GM23338 (cell line): Measurements from ENCODE around the gene IQCE. TPM values are rescaled to one million over a fixed set of nuclear protein-coding genes. Genes with fewer than 3 reads are reported as not detected.
"Not testable (repeated sequence)": the region's sequence is repeated elsewhere in the genome, so short reads cannot be mapped to it uniquely, and the experiment has no call there.

ENCODE experiments used
- ATAC-seq: fragments of 200-7000 bp; cut with Tn5 transposase; 3 replicates; pipeline ENCODE4 v1.9.1; 2020
- DNase-seq: peaks from one replicate; pipeline ENCODE4 v3.0.0-alpha.2; 2015; ENCODE audit warnings: low spot score
- H2AFZ ChIP-seq: fragments of 200-600 bp; sonication (generic); 2 replicates; pipeline ENCODE4 v1.8.0; 2016; ENCODE audit warnings: antibody characterized with exemption, mild to moderate bottlenecking, moderate library complexity
- H3F3A ChIP-seq: fragments of 200-600 bp; sonication (generic); replicated peaks from 2 replicates; pipeline ENCODE4 v1.8.0; 2017; ENCODE audit warnings: antibody characterized with exemption, mixed run types, low read depth
- H3K27ac ChIP-seq: fragments of 200-600 bp; sonication (generic); 2 replicates; pipeline ENCODE4 v1.6.1; 2016; ENCODE audit warnings: low read depth
- H3K27me3 ChIP-seq: fragments of 200-600 bp; sonication (generic); 2 replicates; pipeline ENCODE4 v1.8.0; 2016; ENCODE audit warnings: mild to moderate bottlenecking, mixed run types, moderate library complexity; ENCODE audit not compliant: insufficient read depth
- H3K36me3 ChIP-seq: fragments of 200-600 bp; sonication (generic); 2 replicates; pipeline ENCODE4 v1.8.0; 2016; ENCODE audit warnings: mild to moderate bottlenecking; ENCODE audit not compliant: insufficient read depth
- H3K4me1 ChIP-seq: fragments of 200-600 bp; sonication (generic); 2 replicates; pipeline ENCODE4 v1.8.0; 2016; ENCODE audit warnings: mild to moderate bottlenecking, moderate library complexity; ENCODE audit not compliant: insufficient read depth
- H3K4me2 ChIP-seq: fragments of 200-600 bp; sonication (generic); 2 replicates; pipeline ENCODE4 v1.7.1; 2017; ENCODE audit warnings: mixed run types
- H3K4me3 ChIP-seq: fragments of 200-600 bp; sonication (generic); 2 replicates; pipeline ENCODE4 v1.6.1; 2016; ENCODE audit warnings: mixed run types
- H3K79me2 ChIP-seq: fragments of 200-600 bp; sonication (generic); replicated peaks from 2 replicates; pipeline ENCODE4 v1.8.0; 2017; ENCODE audit warnings: mild to moderate bottlenecking; ENCODE audit not compliant: insufficient read depth
- H3K9me2 ChIP-seq: fragments of 200-600 bp; sonication (generic); 2 replicates; pipeline ENCODE4 v1.8.0; 2017; ENCODE audit not compliant: insufficient read depth
- H4K20me1 ChIP-seq: fragments of 200-600 bp; sonication (generic); replicated peaks from 2 replicates; pipeline ENCODE4 v1.8.0; 2017; ENCODE audit warnings: mild to moderate bottlenecking; ENCODE audit not compliant: insufficient read depth
- H3K27ac Mint-ChIP-seq: 2 replicates; pipeline ENCODE4 v1.8.0; 2020; ENCODE audit warnings: inconsistent platforms, mild to moderate bottlenecking, moderate library complexity, mixed read lengths
- H3K27me3 Mint-ChIP-seq: 3 replicates; pipeline ENCODE4 v1.8.0; 2022; ENCODE audit warnings: low read depth, mild to moderate bottlenecking, moderate library complexity, mixed read lengths, inconsistent platforms; ENCODE audit not compliant: insufficient read depth, poor library complexity
- H3K36me3 Mint-ChIP-seq: 3 replicates; pipeline ENCODE4 v1.8.0; 2021; ENCODE audit warnings: low read depth, mild to moderate bottlenecking, inconsistent platforms, moderate library complexity, mixed read lengths
- H3K4me1 Mint-ChIP-seq: 3 replicates; pipeline ENCODE4 v1.8.0; 2020; ENCODE audit warnings: mild to moderate bottlenecking, inconsistent platforms, mixed read lengths
- H3K4me3 Mint-ChIP-seq: 3 replicates; pipeline ENCODE4 v1.8.0; 2021; ENCODE audit warnings: moderate library complexity, mild to moderate bottlenecking, inconsistent platforms, mixed read lengths
- H3K9me3 Mint-ChIP-seq: 3 replicates; pipeline ENCODE4 v1.8.0; 2020; ENCODE audit warnings: moderate library complexity, mild to moderate bottlenecking, inconsistent platforms, mixed read lengths
- CREB1 ChIP-seq: fragments of 250-450 bp; sonication (Bioruptor Pico); IDR thresholded peaks from 2 replicates; pipeline ENCODE4 v1.5.0; 2020; ENCODE audit warnings: low read depth, mild to moderate bottlenecking, moderate library complexity
- EZH2 ChIP-seq: fragments of 200-600 bp; sonication (generic); IDR thresholded peaks from one replicate; pipeline ENCODE4 v1.8.0; 2017; ENCODE audit warnings: antibody characterized with exemption, mild to moderate bottlenecking, low read depth; ENCODE audit not compliant: unreplicated experiment
- EZH2phosphoT487 ChIP-seq: fragments of 200-600 bp; sonication (generic); IDR thresholded peaks from one replicate; pipeline ENCODE4 v1.8.1; 2018; ENCODE audit warnings: antibody characterized with exemption; ENCODE audit not compliant: unreplicated experiment
- JUNB ChIP-seq: IDR thresholded peaks from one replicate; pipeline ENCODE4 v1.6.1; 2016; ENCODE audit warnings: antibody characterized with exemption; ENCODE audit not compliant: unreplicated experiment
- NANOG ChIP-seq: IDR thresholded peaks from 2 replicates; pipeline ENCODE4 v1.6.1; 2016; ENCODE audit warnings: antibody characterized with exemption, borderline replicate concordance
- STAT1 ChIP-seq: IDR thresholded peaks from one replicate; pipeline ENCODE4 v1.6.1; 2016; ENCODE audit warnings: antibody characterized with exemption; ENCODE audit not compliant: unreplicated experiment
- ZNF114 ChIP-seq: fragments of 250-450 bp; sonication (Bioruptor Pico); IDR thresholded peaks from 2 replicates; pipeline ENCODE4 v1.5.0; 2020; ENCODE audit warnings: mild to moderate bottlenecking, moderate library complexity
- polyA plus RNA-seq: library from polyadenylated mRNA; unstranded; fragments of >200 nt; fragmentation: Nextera tagmentation; extraction: Ambion mirVana; gene quantifications from 2 replicates; pipeline ENCODE4 v1.2.1, GENCODE V29; 2016
- total RNA-seq: library from RNA; depleted of rRNA; stranded (reverse); fragments of >200 nt; shearing (Covaris generic); gene quantifications from 2 replicates; pipeline ENCODE4 v1.2.3, GENCODE V29; 2014

The IQCE gene
- total and polyA plus RNA-seq, 2 experiments from 2014 or later, result 5.0 to 7.7 TPM

DNA sequence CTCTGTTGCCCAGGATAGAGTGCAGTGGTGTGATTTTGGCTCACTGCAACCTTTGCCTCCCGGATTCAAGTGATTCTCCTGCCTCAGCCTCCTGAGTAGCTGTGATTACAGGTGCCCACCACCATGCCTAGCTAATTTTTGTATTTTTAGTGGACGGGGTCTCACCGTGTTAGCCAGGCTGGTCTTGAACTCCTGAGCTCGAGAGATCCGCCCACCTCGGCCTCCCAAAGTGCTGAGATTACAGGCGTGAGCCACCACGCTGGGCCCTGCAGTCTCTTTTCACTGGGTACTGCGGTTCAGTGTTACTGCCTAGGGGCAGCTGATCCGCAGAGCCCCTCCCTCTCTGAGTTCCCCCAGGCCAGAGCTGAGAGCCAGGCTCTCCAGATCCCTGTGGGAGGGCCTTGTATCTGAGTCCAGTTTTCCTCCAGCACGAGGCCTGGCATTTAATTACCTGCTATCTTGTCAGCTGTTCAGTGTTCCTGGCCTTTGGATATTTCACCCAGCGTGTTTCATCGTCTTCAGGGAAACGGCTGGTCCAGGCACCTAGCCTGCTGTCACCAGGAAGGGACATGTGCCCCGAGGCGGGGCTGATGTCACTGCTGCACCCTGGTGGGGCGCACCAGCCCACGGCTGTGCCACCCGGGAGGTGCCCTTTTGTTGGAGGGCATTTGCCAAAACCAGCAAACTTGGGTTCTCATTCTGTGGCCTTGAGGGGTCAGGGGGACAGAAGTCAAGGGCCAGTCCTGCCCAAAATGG, 22.7 kb upstream of the IQCE start:
- not testable (repeated sequence) for H3K4me2 ChIP-seq, H3K9me3 Mint-ChIP-seq, DNase-seq, H3K27ac ChIP-seq, H3K27ac Mint-ChIP-seq, H3K4me1 ChIP-seq, H3K4me3 Mint-ChIP-seq, H2AFZ ChIP-seq, ATAC-seq, H3K79me2 ChIP-seq, H3K27me3 Mint-ChIP-seq, H3K36me3 ChIP-seq, H4K20me1 ChIP-seq, H3F3A ChIP-seq, H3K27me3 ChIP-seq, H3K9me2 ChIP-seq, H3K4me1 Mint-ChIP-seq, H3K4me3 ChIP-seq
- peaks cover 12% of the 10 kb centered on the region; the same call in 2 of the 3 replicates for H3K36me3 Mint-ChIP-seq

GRCh38 chr7:2537981-2538851, 20.6 kb upstream of the IQCE start:
- Histone ChIP-seq H4K20me1 (0 out of 2 replicates have a peak, but pooled peaks cover 3% of the 10 kb centered on the region), H3F3A (no peaks in the 10 kb centered on the region), H3K9me2 (no peaks in the 10 kb centered on the region), H3K27ac (no peak overlapping the region), H2AFZ (no peak overlapping the region), H3K4me3 (no peak overlapping the region), H3K27me3 (no peaks in the 10 kb centered on the region), H3K79me2 (no peaks in the 10 kb centered on the region), H3K4me2 (no peak overlapping the region), H3K36me3 (no peaks in the 10 kb centered on the region), H3K4me1 (no peaks in the 10 kb centered on the region)
- Mint-ChIP-seq H3K9me3 (peaks cover 5% of the 10 kb centered on the region; the same call in 2 of the 3 replicates), H3K27me3 (peaks cover 2% of the 10 kb centered on the region), H3K4me1 (no peaks in the 10 kb centered on the region), H3K4me3 (no peak overlapping the region), H3K36me3 (peaks cover 16% of the 10 kb centered on the region; the same call in 2 of the 3 replicates), H3K27ac (no peak overlapping the region)
- peak; percentile 43 for ATAC-seq
- no peak for TF ChIP-seq NANOG
- no peak for TF ChIP-seq ZNF114
- TF ChIP-seq EZH2phosphoT487, result no peak
- no peak for TF ChIP-seq CREB1
- no peak for TF ChIP-seq STAT1
- peak; percentile 49 for DNase-seq

- H3F3A ChIP-seq, result no peaks in the 10 kb centered on the region
- no peaks in the 10 kb centered on the region for H3K9me2 ChIP-seq
- no peaks in the 10 kb centered on the region for H3K4me1 Mint-ChIP-seq
- H3K4me1 ChIP-seq, result no peaks in the 10 kb centered on the region
- H3K79me2 ChIP-seq, result no peaks in the 10 kb centered on the region
- H3K4me2 ChIP-seq, result no peak overlapping the region
- no peak overlapping the region for H3K4me3 ChIP-seq
- no peak overlapping the region for H3K27ac Mint-ChIP-seq
- peaks cover 5% of the 10 kb centered on the region; the same call in 2 of the 3 replicates for H3K9me3 Mint-ChIP-seq
- H3K36me3 Mint-ChIP-seq, result peaks cover 20% of the 10 kb centered on the region; the same call in 2 of the 3 replicates
- peaks cover 2% of the 10 kb centered on the region for H3K27me3 Mint-ChIP-seq
- no peak overlapping the region for H3K4me3 Mint-ChIP-seq
- no peak for ATAC-seq
- DNase-seq, result no peak
- no peaks in the 10 kb centered on the region for H3K27me3 ChIP-seq
- no peak overlapping the region for H3K27ac ChIP-seq
- no peaks in the 10 kb centered on the region for H3K36me3 ChIP-seq
- no peak overlapping the region for H2AFZ ChIP-seq
- H4K20me1 ChIP-seq, result 0 out of 2 replicates have a peak, but pooled peaks cover 3% of the 10 kb centered on the region
- TF ChIP-seq JUNB, result no peak
- no peak for TF ChIP-seq EZH2
Measured at GRCh38 chr7:2539031-2539911, 19.5 kb upstream of the IQCE start.
